HepG2 (cell line): ENCODE measurements around the gene NDUFB3. TPM values are rescaled to one million over a fixed set of nuclear protein-coding genes. Genes with fewer than 3 reads are reported as not detected.

Experiments
- ARNT2 ChIP-seq: sonication (generic); formaldehyde crosslinking; IDR thresholded peaks from 2 replicates; pipeline ENCODE4 v1.8.0; 2022; ENCODE audit warnings: mild to moderate bottlenecking, low read depth, missing genetic modification reagents, moderate library complexity
- ASH2L ChIP-seq: fragments of 300-600, 200-600 bp; sonication (generic); IDR thresholded peaks from 2 replicates; pipeline ENCODE4 v1.7.0; 2017; ENCODE audit warnings: low read depth, mild to moderate bottlenecking, moderate library complexity, mixed read lengths, low read length; ENCODE audit not compliant: insufficient read length
- ATM ChIP-seq: fragments of 450-650 bp; IDR thresholded peaks from 2 replicates; pipeline ENCODE4 v1.7.1; 2017; ENCODE audit warnings: mild to moderate bottlenecking, borderline replicate concordance
- DRAP1 ChIP-seq: IDR thresholded peaks from 2 replicates; pipeline ENCODE4 v1.6.1; 2016; ENCODE audit warnings: missing genetic modification reagents, missing compliant biosample characterization
- FOSL2 ChIP-seq: sonication (generic); formaldehyde crosslinking; IDR thresholded peaks from 2 replicates; pipeline ENCODE4 v1.4.0; 2020; ENCODE audit warnings: missing genetic modification reagents
- FOXA3 ChIP-seq: IDR thresholded peaks from 2 replicates; pipeline ENCODE4 v1.6.1; 2016; ENCODE audit warnings: missing genetic modification reagents, missing compliant biosample characterization
- FOXK2 ChIP-seq: fragments of 450-650 bp; IDR thresholded peaks from 2 replicates; pipeline ENCODE4 v1.6.1; 2016
- HDAC1 ChIP-seq: sonication (generic); formaldehyde crosslinking; IDR thresholded peaks from 2 replicates; pipeline ENCODE4 v1.5.1; 2020; ENCODE audit warnings: mild to moderate bottlenecking, missing genetic modification reagents
- HMG20A ChIP-seq: IDR thresholded peaks from 2 replicates; pipeline ENCODE4 v1.6.1; 2016; ENCODE audit warnings: borderline replicate concordance
- HNRNPK ChIP-seq: fragments of 200-400 bp; formaldehyde crosslinking; IDR thresholded peaks from 2 replicates; pipeline ENCODE4 v1.6.1; 2018; ENCODE audit warnings: low read length, low read depth, moderate library complexity, mild to moderate bottlenecking; ENCODE audit not compliant: poor library complexity, severe bottlenecking
- HNRNPL ChIP-seq: fragments of 200-400 bp; formaldehyde crosslinking; IDR thresholded peaks from 2 replicates; pipeline ENCODE4 v1.6.1; 2017; ENCODE audit warnings: mild to moderate bottlenecking, low read depth, low read length
- IKZF1 ChIP-seq: fragments of 450-650 bp; IDR thresholded peaks from 2 replicates; pipeline ENCODE4 v1.7.1; 2016
- MAF1 ChIP-seq: sonication (generic); formaldehyde crosslinking; IDR thresholded peaks from 2 replicates; pipeline ENCODE4 v1.5.0; 2020; ENCODE audit warnings: missing genetic modification reagents, borderline replicate concordance
- MED8 ChIP-seq: sonication (generic); formaldehyde crosslinking; IDR thresholded peaks from 2 replicates; pipeline ENCODE4 v1.8.1; 2023; ENCODE audit warnings: mild to moderate bottlenecking, missing genetic modification reagents; ENCODE audit not compliant: insufficient replicate concordance
- MIER2 ChIP-seq: IDR thresholded peaks from 2 replicates; pipeline ENCODE4 v1.6.1; 2016; ENCODE audit warnings: missing biosample characterization, missing genetic modification reagents
- MXD3 ChIP-seq: IDR thresholded peaks from 2 replicates; pipeline ENCODE4 v1.6.1; 2016; ENCODE audit warnings: mild to moderate bottlenecking, missing biosample characterization, missing genetic modification reagents
- NCOA2 ChIP-seq: sonication (generic); formaldehyde crosslinking; IDR thresholded peaks from 2 replicates; pipeline ENCODE4 v1.8.0; 2022; ENCODE audit warnings: inconsistent platforms
- NRL ChIP-seq: sonication (generic); formaldehyde crosslinking; IDR thresholded peaks from 2 replicates; pipeline ENCODE4 v1.5.0; 2020; ENCODE audit warnings: missing genetic modification reagents, mild to moderate bottlenecking, moderate library complexity, borderline replicate concordance
- PRPF4 ChIP-seq: fragments of 200-400 bp; formaldehyde crosslinking; IDR thresholded peaks from 2 replicates; pipeline ENCODE4 v1.6.1; 2016; ENCODE audit warnings: low read length, low read depth; ENCODE audit not compliant: poor library complexity, severe bottlenecking
- SNRNP70 ChIP-seq: fragments of 200-400 bp; formaldehyde crosslinking; IDR thresholded peaks from 2 replicates; pipeline ENCODE4 v1.6.1; 2017; ENCODE audit warnings: mild to moderate bottlenecking, low read depth, low read length, moderate library complexity
- TCF12 ChIP-seq, 2 experiments: fragments of 450-650 bp in 1 of 2; sonication (generic) in 1 of 2; formaldehyde crosslinking in 1 of 2; IDR thresholded peaks; 2 replicates each; pipeline versions ENCODE4 v1.6.1 to v1.8.0; 2017 to 2022; ENCODE audit warnings: antibody characterized with exemption in 1 of 2, mild to moderate bottlenecking in 1 of 2, missing genetic modification reagents in 1 of 2, moderate library complexity in 1 of 2
- TEAD3 ChIP-seq: optimal IDR thresholded peaks from 2 replicates; pipeline ENCODE3; 2016; ENCODE audit warnings: borderline replicate concordance
- THRA ChIP-seq: sonication (generic); formaldehyde crosslinking; IDR thresholded peaks from 2 replicates; pipeline ENCODE4 v1.4.0; 2020; ENCODE audit warnings: missing genetic modification reagents, borderline replicate concordance
- ZBTB8A ChIP-seq: sonication (generic); formaldehyde crosslinking; IDR thresholded peaks from 2 replicates; pipeline ENCODE4 v1.4.0; 2020; ENCODE audit warnings: mild to moderate bottlenecking, low read depth, missing genetic modification reagents, borderline replicate concordance
- ZMYM3 ChIP-seq: sonication (generic); formaldehyde crosslinking; IDR thresholded peaks from 2 replicates; pipeline ENCODE4 v1.5.1; 2020; ENCODE audit warnings: mild to moderate bottlenecking, missing genetic modification reagents
- ZNF17 ChIP-seq: sonication (generic); formaldehyde crosslinking; IDR thresholded peaks from 2 replicates; pipeline ENCODE4 v1.5.0; 2020; ENCODE audit warnings: mild to moderate bottlenecking, missing genetic modification reagents
- ZNF441 ChIP-seq: sonication (generic); formaldehyde crosslinking; IDR thresholded peaks from 2 replicates; pipeline ENCODE4 v1.7.0; 2021; ENCODE audit warnings: missing genetic modification reagents, borderline replicate concordance
- ZNF530 ChIP-seq: sonication (generic); formaldehyde crosslinking; IDR thresholded peaks from 2 replicates; pipeline ENCODE4 v1.5.0; 2020; ENCODE audit warnings: low read depth, mild to moderate bottlenecking, missing genetic modification reagents
- ZSCAN30 ChIP-seq: sonication (generic); formaldehyde crosslinking; IDR thresholded peaks from 2 replicates; pipeline ENCODE4 v1.5.0; 2020; ENCODE audit warnings: mild to moderate bottlenecking, missing genetic modification reagents
- polyA plus RNA-seq, 8 experiments: library from polyadenylated mRNA; depleted of rRNA in 3 of 8; stranded (reverse) in 7 of 8; unstranded in 1 of 8; fragments of >200 nt; fragmentation: Illumina TruSeq in 4 of 8; extraction: Trizol in 4 of 8; gene quantifications; 2 replicates each; pipeline versions ENCODE4 v1.2.1 to v1.2.3, GENCODE V29; 2011 to 2016; ENCODE audit warnings: low read depth in 4 of 8, missing spikeins in 1 of 8, mixed read lengths in 1 of 8; ENCODE audit not compliant: insufficient read depth in 1 of 8
- total RNA-seq, 5 experiments: library from RNA; depleted of rRNA; stranded (reverse); fragments of >200 nt; fragmentation: Illumina TruSeq; extraction: Trizol; gene quantifications; 2 replicates each; pipeline ENCODE4 v1.2.3, GENCODE V29; 2016; ENCODE audit warnings: low read depth in 1 of 5

Gene NDUFB3
- total and polyA plus RNA-seq, 2 of the 13 experiments (the other 11 are each of a cell fraction or from before 2014, with no cell fraction given): 50.7 to 159 TPM

GRCh38 chr2:201116115-201116958 lies 44.5 kb downstream of the NDUFB3 start, which contains the start of gene CFLAR (continued):
- TF ChIP-seq HNRNPK: peak; percentile 79
- peak; percentile 81 for TF ChIP-seq ARNT2 (CRISPR knock-in tag)
- TF ChIP-seq ATM: no peak
- 0 out of 2 replicates have a peak, but pooled peaks have one; percentile 45 for TF ChIP-seq HNRNPL
- peak; percentile 58; the same call in 1 of the 2 replicates for TF ChIP-seq ZNF530
- peak; percentile 78 for TF ChIP-seq NCOA2
- TF ChIP-seq ZSCAN30 (CRISPR knock-in tag): no peak
- no peak for TF ChIP-seq TCF12 (IDR thresholded peaks at IDR 0.05)
- peak; percentile 78; the same call in 1 of the 2 replicates for TF ChIP-seq TCF12 (CRISPR knock-in tag; IDR thresholded peaks at IDR 0.05)
- TF ChIP-seq IKZF1: no peak
- TF ChIP-seq FOXA3 (CRISPR knock-in tag): peak; percentile 71
- TF ChIP-seq HDAC1: no peak
- peak; percentile 76; the same call in 1 of the 2 replicates for TF ChIP-seq MAF1 (CRISPR knock-in tag)
- TF ChIP-seq TEAD3: peak; percentile 65
- peak; percentile 46; the same call in 1 of the 2 replicates for TF ChIP-seq ZNF441 (CRISPR knock-in tag)
- TF ChIP-seq HMG20A (CRISPR knock-in tag): peak; percentile 8; the same call in 1 of the 2 replicates
- TF ChIP-seq PRPF4: no peak
- TF ChIP-seq FOSL2: 0 out of 2 replicates have a peak, but pooled peaks have one; percentile 10
- TF ChIP-seq MIER2 (CRISPR knock-in tag): peak; percentile 64; the same call in 1 of the 2 replicates
- peak; percentile 79; the same call in 1 of the 2 replicates for TF ChIP-seq MXD3 (CRISPR knock-in tag)
- peak; percentile 70 for TF ChIP-seq DRAP1
- TF ChIP-seq ZBTB8A (CRISPR knock-in tag): peak; percentile 67; the same call in 1 of the 2 replicates
- TF ChIP-seq FOXK2: peak; percentile 53; the same call in 1 of the 2 replicates
- TF ChIP-seq ZMYM3: 0 out of 2 replicates have a peak, but pooled peaks have one; percentile 8
- TF ChIP-seq ASH2L: peak; percentile 89
- TF ChIP-seq NRL (CRISPR knock-in tag): no peak; the same call in none of the 2 replicates
- TF ChIP-seq ZNF17 (CRISPR knock-in tag): no peak
- peak; percentile 86 for TF ChIP-seq MED8
- TF ChIP-seq SNRNP70: no peak
- TF ChIP-seq THRA (CRISPR knock-in tag): peak; percentile 82
